SH-SY5Y (cell line): Measurements from ENCODE around the gene ULK4.

Source experiments
- GATA2 ChIP-seq: IDR thresholded peaks from 2 replicates; pipeline ENCODE4 v1.6.1; 2011; ENCODE audit warnings: mild to moderate bottlenecking, low read depth, low read length
- GATA3 ChIP-seq: IDR thresholded peaks from 2 replicates; pipeline ENCODE4 v1.6.1; 2011; ENCODE audit warnings: low read depth, mild to moderate bottlenecking, low read length, moderate library complexity

DNA sequence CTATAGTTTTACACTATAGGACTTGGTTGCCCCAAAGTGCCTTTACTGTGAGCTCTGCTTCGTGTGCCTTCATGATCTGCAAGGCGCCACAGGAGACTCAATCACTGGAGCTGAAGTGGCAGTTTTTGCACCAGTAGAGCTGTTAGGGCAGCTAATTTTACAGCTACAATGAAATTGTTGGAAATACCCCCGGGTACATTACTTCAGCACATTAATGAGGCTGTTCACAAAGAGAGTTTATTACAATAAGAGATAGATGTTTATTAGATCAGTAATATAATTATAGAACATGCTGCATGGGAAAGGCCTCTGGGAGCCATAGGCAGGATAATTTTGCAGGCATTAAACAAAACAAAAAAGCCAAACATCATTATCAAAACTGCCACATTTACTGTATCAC, 531.5 kb downstream of the ULK4 start:
- TF ChIP-seq GATA3 (no peak), GATA2 (no peak)
